ENCODE data around the gene SYNDIG1.
"Not testable (repeated sequence)": the region's sequence is repeated elsewhere in the genome, so short reads cannot be mapped to it uniquely, and the experiment has no call there.

SYNDIG1 gene

DNA sequence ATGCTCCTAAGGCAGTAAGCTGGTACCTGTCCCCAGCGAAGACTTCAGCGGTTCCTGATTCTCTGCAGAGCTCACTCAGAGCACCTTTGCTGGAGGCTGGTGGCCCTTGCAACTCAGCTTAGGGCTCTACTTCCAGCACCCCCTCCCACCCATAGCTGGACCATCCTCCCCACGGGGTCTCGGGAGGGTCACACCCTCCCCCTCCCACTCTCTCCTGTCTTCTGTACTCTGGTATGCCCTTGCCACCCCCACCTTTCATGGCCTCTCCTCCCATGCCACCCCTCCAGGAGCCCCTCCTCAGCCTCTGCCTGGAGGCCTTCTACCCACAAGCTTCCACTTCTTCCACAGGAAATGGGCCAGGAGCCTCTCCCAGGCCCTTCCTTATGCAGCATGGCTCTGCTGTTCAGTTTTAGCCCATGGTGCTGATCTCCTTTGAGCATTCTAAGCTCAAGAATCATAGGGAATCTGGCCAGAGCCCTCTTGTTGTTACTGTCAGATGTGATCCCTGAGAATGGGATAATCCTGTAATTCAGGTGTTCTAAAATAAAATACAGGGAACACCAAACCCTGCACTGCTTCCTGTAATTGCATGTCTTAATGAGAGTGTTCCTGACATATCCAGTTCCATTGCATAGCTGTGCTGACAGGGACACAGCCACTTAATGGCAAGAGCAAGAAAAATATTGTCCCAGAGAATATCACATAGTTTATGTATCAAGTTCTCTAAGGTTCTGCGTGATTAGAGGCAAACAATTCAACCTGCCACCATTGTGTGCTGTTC, 142.1 kb downstream of the SYNDIG1 start:
- DNase-seq (ENCODE audit: low spot score) = no peak

DNA sequence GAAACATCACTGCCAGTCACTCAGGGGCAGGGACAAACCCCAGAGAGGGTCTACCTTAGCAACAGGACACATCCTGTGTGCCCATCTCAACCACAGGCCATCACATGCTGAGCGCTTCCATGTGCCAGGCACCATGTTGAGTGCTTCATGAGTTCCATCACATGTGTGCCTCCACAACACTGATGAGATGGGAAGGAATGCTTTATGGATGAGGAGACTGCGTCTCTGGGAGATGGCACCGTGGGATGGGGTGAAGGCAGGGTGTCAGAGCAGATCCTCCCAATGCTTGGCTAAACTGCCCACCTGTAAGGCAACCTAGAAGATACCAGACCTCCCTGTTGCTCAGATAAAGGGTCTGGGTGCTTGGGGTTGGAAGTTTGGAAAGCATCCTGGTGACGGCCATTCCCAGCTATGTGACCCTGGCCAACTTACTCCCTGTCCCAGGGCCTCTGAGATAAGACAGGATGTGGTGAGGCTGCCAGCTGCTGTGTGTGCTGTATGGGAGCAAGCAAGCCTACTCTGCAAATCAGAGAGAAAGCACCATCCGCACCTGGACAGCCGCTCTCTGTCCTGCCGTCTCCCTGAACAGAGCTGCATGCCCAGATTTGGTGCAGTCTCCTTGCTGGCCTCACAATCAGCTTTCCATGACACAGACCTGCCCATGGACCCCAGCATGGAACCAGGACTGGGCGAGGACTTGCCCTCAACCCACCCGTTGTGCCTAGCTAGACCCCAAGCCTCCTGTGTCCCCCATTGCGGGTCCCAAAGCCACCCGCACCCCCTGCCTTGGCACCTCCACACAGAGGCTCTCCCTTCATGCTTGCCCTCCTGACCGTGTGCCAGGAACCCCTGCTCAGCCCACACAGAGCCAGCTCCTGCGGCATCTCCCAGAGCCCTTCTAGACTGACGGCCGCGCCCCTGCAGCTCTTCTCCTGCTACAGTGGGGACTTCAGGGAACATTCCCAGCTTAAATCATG, 143.7 kb downstream of the SYNDIG1 start:
- DNase-seq (ENCODE audit: low spot score) = no peak

DNA sequence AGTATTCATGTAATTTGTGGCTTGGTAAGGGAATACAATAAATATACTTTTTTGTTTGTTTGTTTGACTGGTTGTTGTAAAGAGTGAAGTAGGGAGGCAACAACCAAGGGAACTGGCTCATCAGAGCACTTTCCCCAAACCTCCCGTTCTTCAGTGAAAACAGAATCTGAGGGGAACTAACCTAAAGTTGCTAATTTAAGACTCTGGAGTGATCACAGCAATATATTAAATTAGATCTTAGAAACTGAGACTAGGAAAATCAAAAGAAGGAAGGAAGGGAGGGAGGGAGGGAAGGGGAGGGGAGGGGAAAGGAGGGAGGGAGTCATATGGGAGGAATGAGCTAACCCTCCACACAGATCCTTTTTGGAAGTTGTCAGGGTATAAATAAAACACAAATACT, 144.9 kb downstream of the SYNDIG1 start:
- no peak for DNase-seq (ENCODE audit: low spot score)

DNA sequence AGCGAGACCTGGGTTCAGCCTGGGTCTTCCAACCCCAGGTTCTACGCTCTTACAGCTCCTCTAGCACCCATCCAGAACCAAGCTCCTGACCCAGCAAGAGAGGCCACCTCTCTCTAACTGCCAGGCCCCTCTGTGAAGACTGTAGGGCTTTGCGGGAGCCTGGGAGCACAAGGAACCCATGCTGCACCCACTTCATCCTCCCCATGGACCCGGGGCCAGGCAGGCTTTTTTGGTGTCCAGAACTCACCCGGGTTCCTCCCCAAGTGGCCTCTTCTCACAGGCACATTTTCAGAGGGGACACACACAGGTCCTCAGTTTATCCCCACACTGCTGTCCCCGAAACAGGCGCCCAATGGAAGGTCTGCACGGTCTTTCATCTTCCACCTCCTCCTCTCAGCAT, 145.9 kb downstream of the SYNDIG1 start:
- no peak for DNase-seq (ENCODE audit: low spot score)

DNA sequence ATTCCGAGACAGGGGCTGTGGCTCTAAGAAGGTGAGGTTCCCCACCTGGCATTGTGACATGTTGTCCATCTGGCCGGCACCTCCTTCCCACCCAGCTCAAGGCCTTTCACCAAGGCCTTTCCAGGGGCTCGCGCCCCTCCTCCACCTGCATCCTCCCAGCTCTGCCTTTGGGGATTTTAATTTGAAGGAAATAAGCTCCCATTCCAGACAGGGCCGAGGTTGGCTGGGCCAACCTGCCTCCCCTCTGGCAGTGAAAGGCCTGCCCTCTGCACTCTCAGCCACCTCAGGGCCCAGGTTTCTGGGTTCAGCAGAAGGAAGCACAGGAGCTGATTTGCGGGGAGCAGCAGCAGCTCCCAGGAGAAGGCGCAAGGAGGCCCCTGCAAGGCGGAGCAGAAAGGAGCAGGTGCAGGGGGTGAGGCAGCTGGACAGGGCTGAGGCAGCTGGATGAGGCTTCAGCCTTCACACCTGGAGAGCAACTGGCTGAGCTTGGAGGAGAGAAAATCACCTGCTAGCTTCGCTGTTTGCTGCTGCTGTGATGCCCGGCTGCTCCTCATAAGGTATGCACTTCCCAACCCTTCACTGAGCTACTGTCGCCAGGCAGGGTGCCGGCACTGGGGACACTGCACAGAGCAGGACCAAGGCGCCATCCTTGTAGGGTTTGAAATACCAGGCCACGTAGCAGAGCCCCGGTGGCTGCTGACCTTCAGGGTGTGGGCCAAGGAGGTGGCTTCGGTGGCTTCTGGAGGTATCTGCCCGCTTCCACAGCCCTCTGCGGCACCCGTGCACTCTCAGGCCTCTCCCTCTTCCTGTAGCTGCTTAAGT, 147.0 kb downstream of the SYNDIG1 start:
- DNase-seq (ENCODE audit: low spot score) = no peak

DNA sequence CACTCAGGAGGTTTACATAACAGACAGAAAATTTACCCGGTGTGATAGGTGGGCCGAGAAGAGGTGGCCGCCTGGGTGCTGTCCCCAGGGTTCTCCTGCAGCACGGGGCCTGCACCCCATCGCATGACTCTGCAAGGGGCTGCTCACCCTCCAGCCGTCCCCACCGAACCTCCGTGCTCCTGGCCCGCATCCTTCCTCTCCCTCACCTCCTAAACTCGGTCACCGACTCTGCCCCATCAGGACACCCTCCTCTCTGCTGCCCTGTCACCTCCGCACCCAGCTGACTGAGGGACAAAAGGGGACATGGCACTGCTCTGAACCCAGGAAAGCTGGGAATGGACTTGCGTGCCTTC, 147.6 kb downstream of the SYNDIG1 start:
- DNase-seq (ENCODE audit: low spot score) = no peak

DNA sequence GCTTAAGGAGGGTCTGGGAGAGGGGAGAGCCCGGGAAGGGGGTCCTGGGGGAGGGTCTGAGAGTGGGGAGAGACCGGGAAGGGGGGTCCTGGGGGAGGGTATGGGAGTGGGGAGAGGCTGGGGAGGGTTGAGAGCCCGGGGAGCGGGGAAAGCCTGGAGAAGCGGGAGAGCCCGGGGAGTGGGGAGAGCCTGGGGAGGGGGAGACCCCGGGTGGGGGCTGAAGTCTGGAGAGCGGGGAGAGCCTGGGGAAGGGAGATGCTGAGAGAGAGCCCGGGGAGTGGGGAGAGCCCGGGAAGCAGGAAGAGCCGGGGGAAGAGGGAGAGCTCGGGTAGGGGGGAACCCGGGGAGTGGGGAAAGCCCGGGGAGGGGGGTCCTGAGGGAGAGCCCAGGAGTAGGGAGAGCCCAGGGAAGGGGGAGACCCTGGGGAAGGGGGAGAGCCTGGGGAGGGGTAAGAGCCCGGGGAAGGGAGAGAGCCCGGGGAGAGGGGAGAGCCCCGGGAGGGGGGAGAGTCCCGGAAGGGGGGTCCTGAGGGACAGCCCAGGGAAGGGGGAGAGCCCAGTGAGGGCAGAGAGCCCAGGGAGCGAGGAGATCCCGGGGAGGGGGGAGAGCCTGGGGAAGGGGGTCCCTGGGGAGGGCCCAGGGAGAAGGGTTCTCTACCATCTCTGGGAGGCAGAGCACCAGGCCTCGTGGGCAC, 148.5 kb downstream of the SYNDIG1 start:
- DNase-seq (ENCODE audit: low spot score) = no peak

DNA sequence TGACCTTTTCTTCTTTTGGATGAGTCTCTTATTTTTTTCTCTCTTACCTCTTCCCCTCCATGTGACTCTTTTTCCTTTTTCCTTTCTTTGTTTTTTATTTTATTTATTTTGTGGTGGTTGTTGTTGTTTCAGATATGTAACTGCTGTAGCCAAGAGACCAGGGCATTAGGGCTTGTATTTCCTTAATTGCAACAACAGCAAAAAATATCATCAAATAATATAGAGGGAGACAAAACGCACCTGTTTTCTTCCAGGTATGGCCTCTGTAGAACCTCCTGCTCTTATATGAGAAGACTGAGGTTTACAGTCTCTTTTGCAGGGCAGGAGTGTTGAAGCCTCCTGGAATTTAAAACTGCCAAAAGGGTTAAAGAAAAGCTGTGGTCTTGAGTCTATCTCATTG, 149.3 kb downstream of the SYNDIG1 start:
- DNase-seq (ENCODE audit: low spot score) = no peak

DNA sequence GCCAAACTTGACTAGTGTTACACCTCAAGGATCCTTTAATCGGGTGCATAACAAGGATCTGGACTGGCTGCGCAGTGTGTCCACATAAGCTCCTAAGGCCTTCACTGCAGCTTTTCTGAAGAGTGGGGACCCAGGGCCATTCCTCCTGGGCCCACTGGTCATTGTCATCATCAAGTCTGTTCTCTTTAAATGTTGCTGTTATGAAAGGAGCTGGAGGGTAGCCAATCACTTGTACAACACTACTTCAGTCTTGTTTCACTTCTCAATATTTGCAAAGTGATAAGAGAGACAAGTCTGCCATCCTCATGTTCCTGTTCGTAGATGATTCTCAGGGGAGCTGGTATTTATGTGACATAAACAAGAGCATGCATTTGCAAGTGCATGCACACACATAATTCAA, 149.8 kb downstream of the SYNDIG1 start:
- DNase-seq (ENCODE audit: low spot score) = no peak

DNA sequence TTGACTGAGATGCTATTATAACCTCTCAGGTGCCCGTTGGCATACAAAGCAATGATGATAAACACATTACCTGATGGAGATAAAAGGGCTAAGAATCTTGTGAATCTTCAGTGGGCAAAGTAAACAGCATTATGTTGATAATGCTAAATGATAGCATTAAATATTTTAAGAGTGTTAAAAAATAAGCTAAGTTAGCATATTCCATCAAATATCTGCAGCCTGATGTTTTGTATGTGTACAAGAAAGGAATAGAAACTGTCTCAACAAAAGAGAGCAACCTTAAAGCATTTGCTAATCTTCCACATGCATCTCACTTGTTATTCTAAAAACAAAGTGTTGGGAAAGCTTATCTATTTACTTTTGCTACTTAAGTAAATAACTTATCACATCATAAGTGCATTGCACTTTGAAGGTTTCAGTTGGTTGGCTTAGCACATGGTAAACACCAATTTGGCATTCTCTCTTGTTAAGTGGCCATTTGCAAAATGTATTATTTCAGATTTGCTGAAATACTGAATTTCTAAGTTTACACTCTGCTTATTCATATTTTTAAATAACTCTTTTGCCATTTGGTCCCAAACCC, 151.6 kb downstream of the SYNDIG1 start:
- no peak for DNase-seq (ENCODE audit: low spot score)

DNA sequence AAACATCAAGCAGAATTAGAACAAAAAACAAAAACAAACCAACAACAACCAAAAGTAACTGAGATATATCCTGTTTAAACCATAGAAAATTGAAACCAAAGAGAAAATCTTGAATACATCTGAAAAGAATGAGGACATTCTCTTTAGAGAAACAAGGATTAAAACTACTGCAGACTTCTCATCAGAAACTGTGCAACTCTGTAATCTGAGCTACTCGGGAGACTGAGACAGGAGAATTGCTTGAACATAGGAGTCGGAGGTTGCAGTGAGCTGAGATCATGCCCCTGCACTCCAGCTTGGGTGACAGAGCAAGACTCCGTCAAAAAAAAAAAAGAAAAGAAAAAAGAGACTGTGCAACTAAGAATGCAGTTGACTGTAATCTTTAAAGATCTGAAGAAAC, 153.4 kb downstream of the SYNDIG1 start:
- no peak for DNase-seq (ENCODE audit: low spot score)

DNA sequence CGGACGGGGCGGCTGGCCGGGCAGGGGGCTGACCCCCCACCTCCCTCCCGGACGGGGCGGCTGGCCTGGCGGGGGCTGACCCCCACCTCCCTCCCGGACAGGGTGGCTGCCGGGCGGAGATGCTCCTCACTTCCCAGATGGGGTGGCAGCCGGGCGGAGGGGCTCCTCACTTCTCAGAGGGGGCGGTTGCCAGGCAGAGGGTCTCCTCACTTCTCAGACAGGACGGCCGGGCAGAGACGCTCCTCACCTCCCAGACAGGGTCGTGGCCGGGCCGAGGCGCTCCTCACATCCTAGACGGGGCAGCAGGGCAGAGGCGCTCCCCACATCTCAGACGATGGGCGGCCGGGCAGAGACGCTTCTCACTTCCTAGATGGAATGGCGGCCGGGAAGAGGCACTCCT, 156.7 kb downstream of the SYNDIG1 start:
- DNase-seq (ENCODE audit: low spot score) = not testable (repeated sequence)

DNA sequence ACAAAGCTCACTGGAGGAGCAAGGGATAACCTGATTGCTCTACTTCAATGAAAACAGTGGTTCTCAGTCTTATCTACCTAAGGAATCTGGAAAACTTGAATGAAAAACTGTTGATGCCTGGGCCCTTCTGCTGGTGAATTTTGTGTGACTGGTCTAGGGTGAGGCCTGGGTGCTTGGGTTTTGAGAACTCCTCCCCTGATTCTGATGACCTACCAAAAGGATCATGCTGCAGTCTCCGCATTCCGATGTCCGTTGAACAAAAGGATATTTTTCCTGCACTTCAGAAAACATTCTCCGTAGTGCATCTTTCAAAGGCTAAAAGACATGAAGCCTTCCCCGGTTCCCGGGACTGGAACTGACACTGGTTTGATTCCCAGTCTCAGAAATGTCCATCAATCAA, 157.9 kb downstream of the SYNDIG1 start:
- no peak for DNase-seq (ENCODE audit: low spot score)

DNA sequence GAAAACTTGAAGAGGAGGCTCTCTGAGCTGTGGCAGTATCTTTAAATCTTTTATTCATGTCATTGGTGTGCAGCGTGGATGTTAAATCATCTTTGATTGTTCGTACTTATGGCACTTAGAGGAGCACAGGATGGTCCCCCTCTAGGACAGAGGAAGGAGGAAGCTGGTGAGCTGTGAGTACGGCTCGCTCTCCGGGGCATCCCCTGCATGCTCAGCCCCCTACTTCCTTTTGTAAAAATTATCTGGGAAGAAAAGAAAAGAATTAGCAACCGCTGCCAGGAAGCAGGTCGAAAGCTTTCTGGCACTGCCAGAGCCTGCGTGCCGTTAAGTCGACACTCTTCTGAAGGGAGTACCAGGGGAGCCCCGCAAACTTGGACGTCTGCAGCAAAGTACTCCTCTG, 158.5 kb downstream of the SYNDIG1 start:
- no peak for DNase-seq (ENCODE audit: low spot score)

DNA sequence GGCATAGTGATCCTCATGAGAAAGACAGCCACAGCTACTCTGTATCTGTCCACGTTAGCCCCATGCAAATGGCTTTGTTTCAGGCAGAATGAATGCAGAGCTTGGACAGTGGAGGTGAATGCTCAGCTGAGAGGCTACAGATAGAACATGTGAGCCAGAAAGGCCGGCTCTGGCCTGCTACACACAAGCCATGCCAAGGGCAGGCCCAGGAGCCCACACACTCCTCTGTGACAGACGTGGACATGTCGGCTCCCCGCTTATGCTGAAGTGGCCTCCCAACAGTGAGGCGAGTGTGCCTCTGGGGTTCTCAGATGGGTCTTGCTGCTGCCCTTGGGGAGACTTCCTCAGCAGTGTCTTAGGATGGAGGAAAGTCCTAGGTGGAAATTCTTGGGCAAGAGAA, 159.6 kb downstream of the SYNDIG1 start:
- DNase-seq (ENCODE audit: low spot score) = peak; percentile 50

DNA sequence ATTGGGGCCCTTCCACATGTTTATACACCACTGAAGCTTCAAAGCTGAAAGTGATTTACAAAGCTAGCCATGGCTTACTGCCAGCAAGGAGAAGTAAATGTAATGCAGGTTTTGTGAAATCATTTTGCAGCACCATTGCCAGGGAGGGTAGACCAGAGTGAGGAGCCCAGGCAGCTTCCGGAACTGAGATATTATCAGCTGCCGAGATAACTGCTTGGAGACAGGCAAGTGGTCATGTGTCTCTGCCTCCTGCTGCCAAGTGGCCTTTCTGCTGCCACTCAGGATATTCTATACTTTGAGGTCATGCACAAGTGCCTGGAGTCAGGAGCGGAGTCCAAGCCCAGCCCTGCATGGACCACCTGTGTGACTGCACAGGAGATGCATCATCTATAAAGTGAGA, 160.2 kb downstream of the SYNDIG1 start:
- peak; percentile 30 for DNase-seq (ENCODE audit: low spot score)

DNA sequence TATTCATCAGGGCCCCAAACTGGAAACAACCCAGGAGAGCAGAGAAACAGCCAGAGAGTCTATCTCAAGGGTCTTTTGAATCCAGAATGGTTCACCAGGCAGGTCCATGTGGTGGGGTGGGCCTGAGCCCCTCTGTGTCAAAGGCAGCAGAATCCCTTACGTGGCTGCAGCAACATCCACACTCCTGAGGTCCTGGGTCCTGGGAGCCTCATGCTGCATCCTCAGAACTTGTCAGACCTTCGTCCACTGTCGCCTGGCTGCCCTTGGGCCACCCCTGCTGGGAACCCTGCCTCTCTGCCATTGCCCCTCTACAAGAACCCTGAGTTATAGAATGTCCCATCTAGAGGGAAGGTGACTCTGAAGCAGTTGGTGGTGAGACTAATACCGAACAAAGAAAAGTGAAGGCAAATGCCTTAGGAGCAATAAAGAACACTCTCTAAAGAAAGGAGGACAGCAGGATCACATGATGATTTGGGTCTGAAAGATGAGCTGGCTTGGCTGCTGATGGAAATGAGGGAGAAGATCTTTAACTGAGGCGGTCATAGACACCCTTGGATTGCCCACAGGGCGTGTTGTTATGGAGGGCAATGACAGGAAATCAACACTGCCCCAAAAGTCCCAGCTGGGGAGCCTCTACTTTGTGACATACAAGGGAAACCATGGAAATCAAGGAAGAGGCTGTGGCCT, 161.2 kb downstream of the SYNDIG1 start:
- no peak for DNase-seq (ENCODE audit: low spot score)

DNA sequence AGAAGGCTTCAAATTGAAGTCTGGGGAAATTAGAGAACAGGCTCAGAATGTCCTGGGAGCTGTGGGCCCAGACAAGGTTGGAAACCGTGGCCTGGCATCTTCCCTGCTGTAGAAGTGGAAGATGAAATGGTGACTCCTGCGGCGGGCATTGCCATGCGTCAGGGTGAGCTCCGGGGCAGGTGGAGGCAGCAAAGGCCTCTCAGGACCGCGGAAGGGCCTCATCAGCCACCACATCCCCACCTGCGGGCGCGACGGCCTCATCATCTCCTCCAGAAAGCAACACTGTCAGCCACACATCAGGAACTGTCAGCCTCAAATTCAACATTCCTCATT, 161.7 kb downstream of the SYNDIG1 start:
- no peak for DNase-seq (ENCODE audit: low spot score)

DNA sequence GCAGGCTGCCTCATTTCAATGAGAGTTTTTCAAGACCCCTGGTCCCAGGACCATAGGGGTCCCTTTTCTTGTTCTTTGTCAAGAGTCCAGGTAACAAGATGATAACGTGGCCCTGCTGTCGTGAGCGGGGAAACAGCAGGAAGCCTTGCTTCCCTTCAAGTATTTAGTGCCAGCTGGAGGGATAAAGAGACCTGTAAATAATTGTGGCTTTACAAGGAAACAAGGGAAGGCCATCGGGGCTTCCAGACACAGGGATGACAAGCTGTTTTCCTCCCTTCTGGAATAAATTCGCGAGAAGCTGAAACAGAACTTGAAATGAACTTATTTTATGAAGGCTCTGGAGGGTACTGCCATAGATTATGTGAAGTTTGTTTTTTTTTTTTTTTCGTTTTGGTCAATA, 163.2 kb downstream of the SYNDIG1 start:
- peak; percentile 35 for DNase-seq (ENCODE audit: low spot score)

DNA sequence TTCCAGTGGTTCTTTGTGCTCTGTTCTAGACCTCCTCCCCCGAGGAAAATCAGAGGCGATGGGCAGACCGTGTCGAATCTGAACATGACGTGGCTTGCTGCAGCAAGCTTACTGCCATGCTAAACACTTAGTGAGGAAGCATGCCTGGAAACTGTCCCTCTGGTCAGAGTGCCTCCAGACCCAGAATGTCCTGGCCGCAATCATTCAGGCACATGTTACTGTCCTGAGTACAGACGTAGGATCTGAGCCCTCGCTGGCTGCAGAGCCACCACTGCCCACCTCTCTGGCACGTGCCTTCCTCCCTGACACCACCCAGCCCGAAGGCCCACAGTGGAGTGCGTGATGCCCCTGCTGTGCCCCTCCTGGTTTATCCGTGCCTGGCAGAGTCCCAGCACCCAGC, 163.6 kb downstream of the SYNDIG1 start:
- DNase-seq (ENCODE audit: low spot score) = peak; percentile 29

DNA sequence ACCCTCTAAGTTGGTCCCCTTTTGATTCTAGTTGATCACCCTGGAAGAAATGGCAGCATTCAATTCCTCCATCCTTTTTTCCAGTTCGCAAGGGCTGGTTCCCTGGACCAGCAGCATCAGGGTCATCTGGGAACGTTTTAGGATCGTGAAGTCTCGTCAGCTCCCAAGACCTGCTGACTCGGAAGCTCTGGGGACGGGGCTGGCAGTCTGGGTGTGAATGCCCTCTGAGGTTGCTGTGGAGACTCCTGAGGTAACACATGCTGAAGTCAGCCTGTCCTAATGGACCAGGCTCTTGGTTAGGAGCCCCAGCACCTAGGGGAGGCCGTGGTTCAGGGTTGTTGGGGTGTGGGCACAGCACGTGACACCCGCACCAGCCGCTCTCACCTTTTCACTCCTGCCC, 164.1 kb downstream of the SYNDIG1 start:
- DNase-seq (ENCODE audit: low spot score) = no peak

All from cerebellar cortex (tissue), 1 donor.